A673 (cell line): ENCODE results near the gene DHX34. TPM values are rescaled to one million over a fixed set of nuclear protein-coding genes. Genes with fewer than 3 reads are reported as not detected.

Experiments used
- BruUV-seq: library from RNA; stranded (reverse); fragments of 400-500 nt; replicated peaks from 2 replicates; lab custom pipeline; 2021; lab: Mats Ljungman, UMichigan
- CTCF ChIA-PET: fragments of 300-600 bp; sonication (Branson Sonifier 250); formaldehyde crosslinking; loops from one replicate; lab custom pipeline; 2022; ENCODE audit warnings: antibody characterized with exemption; lab: Charles Lee
- POLR2A ChIA-PET: fragments of 300-600 bp; sonication (Branson Sonifier 250); formaldehyde crosslinking; loops from one replicate; lab custom pipeline; 2022; ENCODE audit warnings: antibody characterized with exemption; ENCODE audit not compliant: low non-redundant PET; lab: Charles Lee
- DNase-seq: peaks from one replicate; pipeline ENCODE4 v3.0.0-alpha.2; 2015; ENCODE audit warnings: low spot score
- H3K27ac ChIP-seq: fragments of 200-600 bp; sonication (generic); 2 replicates; pipeline ENCODE4 v1.5.1; 2016; ENCODE audit warnings: mixed run types, low read depth, mild to moderate bottlenecking, mixed read lengths, antibody characterized with exemption, low read length; ENCODE audit not compliant: poor library complexity, severe bottlenecking
- H3K27me3 ChIP-seq: fragments of 200-600 bp; sonication (generic); replicated peaks from 2 replicates; pipeline ENCODE4 v1.6.1; 2017; ENCODE audit warnings: mixed run types, low read depth, mild to moderate bottlenecking, mixed read lengths, antibody characterized with exemption, low read length; ENCODE audit not compliant: insufficient read depth, poor library complexity
- H3K36me3 ChIP-seq: fragments of 200-600 bp; sonication (generic); 2 replicates; pipeline ENCODE4 v1.6.1; 2016; ENCODE audit warnings: mixed run types, mild to moderate bottlenecking, mixed read lengths, antibody characterized with exemption, low read length; ENCODE audit not compliant: insufficient read depth, poor library complexity, severe bottlenecking
- H3K4me1 ChIP-seq: fragments of 200-600 bp; sonication (generic); 2 replicates; pipeline ENCODE4 v1.6.1; 2017; ENCODE audit warnings: mixed run types, mild to moderate bottlenecking, mixed read lengths, antibody characterized with exemption, low read length; ENCODE audit not compliant: insufficient read depth, poor library complexity, severe bottlenecking
- H3K4me3 ChIP-seq: fragments of 200-600 bp; sonication (generic); 2 replicates; pipeline ENCODE4 v1.5.1; 2016; ENCODE audit warnings: low read depth, mixed run types, mild to moderate bottlenecking, mixed read lengths, low read length; ENCODE audit not compliant: poor library complexity, severe bottlenecking
- H3K9me3 ChIP-seq: fragments of 200-600 bp; sonication (generic); 2 replicates; pipeline ENCODE4 v1.6.1; 2016; ENCODE audit warnings: mixed run types, low read depth, mild to moderate bottlenecking, mixed read lengths, antibody characterized with exemption, low read length; ENCODE audit not compliant: poor library complexity, severe bottlenecking
- CTCF ChIP-seq: fragments of 300-800, 200-600 bp; sonication (generic); conservative IDR thresholded peaks from 2 replicates; pipeline ENCODE4 v1.5.1; 2017; ENCODE audit warnings: low read depth, mild to moderate bottlenecking, antibody characterized with exemption, low read length, moderate library complexity, mixed read lengths
- EZH2 ChIP-seq: fragments of 200-600 bp; sonication (generic); IDR thresholded peaks from 2 replicates; pipeline ENCODE4 v1.6.1; 2017; ENCODE audit warnings: borderline replicate concordance, low read depth, mild to moderate bottlenecking, mixed read lengths, antibody characterized with exemption, low read length; ENCODE audit not compliant: poor library complexity, severe bottlenecking
- intact Hi-C: fragments of 100-400 bp; cut with micrococcal nuclease; formaldehyde crosslinking; loops from one replicate; pipeline ENCODE4 v1.10.0; 2022; ENCODE audit not compliant: unreplicated experiment
- total RNA-seq: library from RNA; stranded (reverse); gene quantifications from 2 replicates; pipeline ENCODE4 v1.2.3, GENCODE V29; 2021

The DHX34 gene
- total RNA-seq, 1 experiment from 2014 or later = 29.6 TPM

- POLR2A ChIA-PET = no interaction called here
- Histone ChIP-seq H3K27me3 (no peaks in the 10 kb centered on the region), H3K4me1 (no peaks in the 10 kb centered on the region), H3K4me3 (no peak overlapping the region), H3K36me3 (peaks cover 55% of the 10 kb centered on the region), H3K9me3 (no peaks in the 10 kb centered on the region), H3K27ac (no peak overlapping the region)
- intact Hi-C loops = no loop called here
- BruUV-seq = no TSS peak
- CTCF ChIA-PET = no interaction called here
- DNase-seq = no peak
- TF ChIP-seq EZH2 = no peak
- TF ChIP-seq CTCF = no peak
Observed at GRCh38 chr19:47374876-47375693, 26.0 kb downstream of the DHX34 start.

GRCh38 chr19:47375694-47376588 lies 26.8 kb downstream of the DHX34 start:
- Histone ChIP-seq H3K27me3 (no peaks in the 10 kb centered on the region), H3K9me3 (no peaks in the 10 kb centered on the region), H3K4me1 (no peaks in the 10 kb centered on the region), H3K4me3 (no peak overlapping the region), H3K36me3 (peaks cover 63% of the 10 kb centered on the region), H3K27ac (no peak overlapping the region)
- no TSS peak for BruUV-seq
- ChIA-PET POLR2A (no interaction called here), CTCF (no interaction called here)
- intact Hi-C loops = no loop called here
- DNase-seq = no peak
- TF ChIP-seq CTCF (no peak), EZH2 (no peak)

- intact Hi-C loops = no loop called here
- Histone ChIP-seq H3K27me3 (no peaks in the 10 kb centered on the region), H3K4me1 (no peaks in the 10 kb centered on the region), H3K27ac (no peak overlapping the region), H3K4me3 (no peak overlapping the region), H3K36me3 (peaks cover 64% of the 10 kb centered on the region), H3K9me3 (no peaks in the 10 kb centered on the region)
- POLR2A ChIA-PET = no interaction called here
- no TSS peak for BruUV-seq
- no peak for TF ChIP-seq EZH2
- no peak for TF ChIP-seq CTCF
- CTCF ChIA-PET = no interaction called here
- DNase-seq = no peak
Observed at GRCh38 chr19:47376589-47377144, 27.6 kb downstream of the DHX34 start.
